Measurements from ENCODE around the gene PLAC8L1.

PLAC8L1 gene

DNA sequence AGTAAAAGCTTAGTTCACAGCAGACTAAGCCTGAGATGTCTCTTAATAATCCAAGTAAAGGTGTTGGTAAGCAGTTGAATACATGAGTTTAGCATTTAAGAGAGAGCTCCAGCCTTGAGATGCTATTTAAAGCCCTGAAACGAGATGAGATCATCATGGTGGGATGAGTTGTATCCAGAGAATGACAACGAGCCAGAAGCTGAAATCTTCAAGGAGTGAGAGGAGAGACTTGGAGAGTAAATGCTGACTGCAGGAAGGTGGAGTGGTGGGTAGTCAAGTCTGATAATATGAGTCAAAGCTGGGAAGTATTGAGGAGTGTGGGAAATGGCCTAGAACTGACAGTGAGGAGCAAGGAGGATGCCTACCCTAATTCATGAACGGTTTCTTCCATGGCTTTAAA, 53.7 kb downstream of the PLAC8L1 start:
- WGBS, 2 donors (ENCODE audit: extremely low coverage in 2 of 2, insufficient read length in 2 of 2, insufficient replicate concordance in 1 of 2): no CpG with 5 or more reads among the region's 3 CpGs
- no peak overlapping the region for H3K9ac ChIP-seq (ENCODE audit: low read depth, low read length, poor library complexity)

DNA sequence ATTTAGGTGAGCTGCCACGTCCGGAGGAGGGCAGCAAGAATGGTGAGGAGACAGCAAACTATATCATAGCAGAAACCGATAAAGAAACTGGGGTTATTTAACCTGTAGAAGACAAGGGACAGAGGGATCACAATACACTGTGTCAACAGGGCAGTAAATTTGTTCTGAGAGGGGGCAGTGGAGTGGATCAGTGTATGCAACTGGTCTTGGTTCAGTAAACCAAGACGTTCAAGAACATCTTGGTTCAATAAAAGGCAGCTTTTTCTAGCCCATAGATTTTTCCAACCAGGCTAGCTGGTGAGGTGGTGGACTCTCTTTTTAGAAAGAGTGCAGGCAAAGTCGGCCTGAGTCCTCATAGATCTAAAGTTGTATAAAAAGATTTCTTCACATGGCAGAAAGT, 55.3 kb downstream of the PLAC8L1 start:
- peaks cover 0 to 6% (median 0%) of the 10 kb centered on the region in 3 experiments for H3K27me3 ChIP-seq (ENCODE audit: control insufficient read depth in 3 of 3, insufficient read depth in 3 of 3, low read depth in 1 of 3, low read length in 3 of 3)
- H3K79me1 ChIP-seq (ENCODE audit: low read depth, low read length): no peaks in the 10 kb centered on the region
- H3K18ac ChIP-seq (ENCODE audit: low read length): no peak overlapping the region
- WGBS, 2 donors (ENCODE audit: extremely low coverage in 2 of 2, insufficient read length in 2 of 2, insufficient replicate concordance in 1 of 2): no CpG with 5 or more reads among the region's 5 CpGs
- no peak overlapping the region for H3K4ac ChIP-seq (ENCODE audit: low read length)
- H3K36me3 ChIP-seq (replicated peaks in 1 of 2; ENCODE audit: control insufficient read depth in 2 of 2, insufficient read depth in 2 of 2, low read length in 2 of 2): no peaks in the 10 kb centered on the region
- no peak overlapping the region for H3K9ac ChIP-seq (ENCODE audit: low read depth, low read length, poor library complexity)
- H2BK120ac ChIP-seq (ENCODE audit: low read depth, low read length): no peak overlapping the region
- H2AK5ac ChIP-seq (ENCODE audit: low read depth, low read length): no peak overlapping the region
- H3K4me3 ChIP-seq (ENCODE audit: low read length in 2 of 2): no peak overlapping the region
- H4K91ac ChIP-seq (ENCODE audit: low read depth, low read length, poor library complexity): no peak overlapping the region
- H2AFZ ChIP-seq (ENCODE audit: low read length): peak overlapping the region; percentile 51
- no peaks in the 10 kb centered on the region for H3K4me1 ChIP-seq (ENCODE audit: control insufficient read depth in 2 of 2, insufficient read depth in 1 of 2, low read depth in 1 of 2, low read length in 2 of 2)
- no peak overlapping the region for H4K8ac ChIP-seq (ENCODE audit: low read depth, low read length)
- no peak overlapping the region for H3K4me2 ChIP-seq (ENCODE audit: insufficient read depth, low read length, poor library complexity, severe bottlenecking)
- H2BK5ac ChIP-seq (ENCODE audit: low read length): no peak overlapping the region
- H2BK15ac ChIP-seq (ENCODE audit: low read length): peak overlapping the region; percentile 3
- DNase-seq (ENCODE audit: low spot score): no peak
- H2BK12ac ChIP-seq (ENCODE audit: low read length): no peak overlapping the region
- no peak overlapping the region for H3K14ac ChIP-seq (ENCODE audit: low read length)
- no peak overlapping the region for H3K27ac ChIP-seq (replicated peaks; ENCODE audit: low read length)
- no peaks in the 10 kb centered on the region for H3K9me3 ChIP-seq (replicated peaks in 1 of 2; ENCODE audit: control insufficient read depth in 2 of 2, insufficient read depth in 1 of 2, low read depth in 1 of 2, low read length in 2 of 2)
- H3K23ac ChIP-seq (ENCODE audit: low read depth, low read length, poor library complexity): no peak overlapping the region

More for the DNA sequence above, 53.7 kb downstream of the PLAC8L1 start:
- Histone ChIP-seq H2BK12ac (ENCODE audit: low read length) (no peak overlapping the region), H3K18ac (ENCODE audit: low read length) (no peak overlapping the region), H3K4me2 (ENCODE audit: insufficient read depth, low read length, poor library complexity, severe bottlenecking) (no peak overlapping the region), H2BK15ac (ENCODE audit: low read length) (no peak overlapping the region), H2AFZ (ENCODE audit: low read length) (no peak overlapping the region), H3K27ac (replicated peaks; ENCODE audit: low read length) (no peak overlapping the region), H3K4me3 (ENCODE audit: low read length in 2 of 2) (no peak overlapping the region), H3K27me3 (ENCODE audit: control insufficient read depth in 3 of 3, insufficient read depth in 3 of 3, low read depth in 1 of 3, low read length in 3 of 3) (peaks cover 0 to 9% (median 0%) of the 10 kb centered on the region in 3 experiments), H3K4me1 (ENCODE audit: control insufficient read depth in 2 of 2, insufficient read depth in 1 of 2, low read depth in 1 of 2, low read length in 2 of 2) (no peaks in the 10 kb centered on the region), H4K8ac (ENCODE audit: low read depth, low read length) (no peak overlapping the region), H3K9me3 (replicated peaks in 1 of 2; ENCODE audit: control insufficient read depth in 2 of 2, insufficient read depth in 1 of 2, low read depth in 1 of 2, low read length in 2 of 2) (no peaks in the 10 kb centered on the region), H2AK5ac (ENCODE audit: low read depth, low read length) (no peak overlapping the region), H3K4ac (ENCODE audit: low read length) (no peak overlapping the region), H2BK120ac (ENCODE audit: low read depth, low read length) (no peak overlapping the region), H3K36me3 (replicated peaks in 1 of 2; ENCODE audit: control insufficient read depth in 2 of 2, insufficient read depth in 2 of 2, low read length in 2 of 2) (no peaks in the 10 kb centered on the region), H3K23ac (ENCODE audit: low read depth, low read length, poor library complexity) (no peak overlapping the region), H3K14ac (ENCODE audit: low read length) (no peak overlapping the region), H3K79me1 (ENCODE audit: low read depth, low read length) (no peaks in the 10 kb centered on the region), H2BK5ac (ENCODE audit: low read length) (no peak overlapping the region), H4K91ac (ENCODE audit: low read depth, low read length, poor library complexity) (no peak overlapping the region)
- DNase-seq (ENCODE audit: low spot score): no peak

DNA sequence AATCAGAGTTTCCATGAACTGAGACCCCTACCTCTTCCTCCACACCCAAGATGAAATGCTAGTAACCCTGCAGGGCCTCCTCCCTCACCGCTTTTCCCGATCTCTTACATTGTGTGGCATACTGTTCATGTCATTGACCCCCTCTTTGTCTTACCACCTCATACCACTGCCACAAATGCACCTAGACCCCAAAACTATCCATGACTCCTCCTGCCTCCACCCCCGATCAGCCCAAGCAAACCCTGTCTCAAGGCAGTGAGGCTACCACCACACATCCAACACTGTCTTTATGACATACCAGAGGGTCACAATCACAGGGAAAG, 55.7 kb downstream of the PLAC8L1 start:
- Histone ChIP-seq H2BK5ac (ENCODE audit: low read length) (no peak overlapping the region), H3K9ac (ENCODE audit: low read depth, low read length, poor library complexity) (no peak overlapping the region), H3K27me3 (ENCODE audit: control insufficient read depth in 3 of 3, insufficient read depth in 3 of 3, low read depth in 1 of 3, low read length in 3 of 3) (peaks cover 0 to 6% (median 0%) of the 10 kb centered on the region in 3 experiments), H3K23ac (ENCODE audit: low read depth, low read length, poor library complexity) (no peak overlapping the region), H4K91ac (ENCODE audit: low read depth, low read length, poor library complexity) (no peak overlapping the region), H3K9me3 (replicated peaks in 1 of 2; ENCODE audit: control insufficient read depth in 2 of 2, insufficient read depth in 1 of 2, low read depth in 1 of 2, low read length in 2 of 2) (no peaks in the 10 kb centered on the region), H3K79me1 (ENCODE audit: low read depth, low read length) (no peaks in the 10 kb centered on the region), H3K27ac (replicated peaks; ENCODE audit: low read length) (no peak overlapping the region), H3K4me1 (ENCODE audit: control insufficient read depth in 2 of 2, insufficient read depth in 1 of 2, low read depth in 1 of 2, low read length in 2 of 2) (no peaks in the 10 kb centered on the region), H2AFZ (ENCODE audit: low read length) (peak overlapping the region; percentile 51), H2BK15ac (ENCODE audit: low read length) (peak overlapping the region; percentile 3), H2BK12ac (ENCODE audit: low read length) (no peak overlapping the region), H3K4me2 (ENCODE audit: insufficient read depth, low read length, poor library complexity, severe bottlenecking) (no peak overlapping the region), H2BK120ac (ENCODE audit: low read depth, low read length) (no peak overlapping the region), H3K36me3 (replicated peaks in 1 of 2; ENCODE audit: control insufficient read depth in 2 of 2, insufficient read depth in 2 of 2, low read length in 2 of 2) (no peaks in the 10 kb centered on the region), H3K4ac (ENCODE audit: low read length) (no peak overlapping the region), H3K18ac (ENCODE audit: low read length) (no peak overlapping the region), H4K8ac (ENCODE audit: low read depth, low read length) (no peak overlapping the region), H3K14ac (ENCODE audit: low read length) (no peak overlapping the region), H3K4me3 (ENCODE audit: low read length in 2 of 2) (no peak overlapping the region), H2AK5ac (ENCODE audit: low read depth, low read length) (no peak overlapping the region)
- no peak for DNase-seq (ENCODE audit: low spot score)
- no CpG with 5 or more reads among the region's 3 CpGs for WGBS, 2 donors (ENCODE audit: extremely low coverage in 2 of 2, insufficient read length in 2 of 2, insufficient replicate concordance in 1 of 2)

DNA sequence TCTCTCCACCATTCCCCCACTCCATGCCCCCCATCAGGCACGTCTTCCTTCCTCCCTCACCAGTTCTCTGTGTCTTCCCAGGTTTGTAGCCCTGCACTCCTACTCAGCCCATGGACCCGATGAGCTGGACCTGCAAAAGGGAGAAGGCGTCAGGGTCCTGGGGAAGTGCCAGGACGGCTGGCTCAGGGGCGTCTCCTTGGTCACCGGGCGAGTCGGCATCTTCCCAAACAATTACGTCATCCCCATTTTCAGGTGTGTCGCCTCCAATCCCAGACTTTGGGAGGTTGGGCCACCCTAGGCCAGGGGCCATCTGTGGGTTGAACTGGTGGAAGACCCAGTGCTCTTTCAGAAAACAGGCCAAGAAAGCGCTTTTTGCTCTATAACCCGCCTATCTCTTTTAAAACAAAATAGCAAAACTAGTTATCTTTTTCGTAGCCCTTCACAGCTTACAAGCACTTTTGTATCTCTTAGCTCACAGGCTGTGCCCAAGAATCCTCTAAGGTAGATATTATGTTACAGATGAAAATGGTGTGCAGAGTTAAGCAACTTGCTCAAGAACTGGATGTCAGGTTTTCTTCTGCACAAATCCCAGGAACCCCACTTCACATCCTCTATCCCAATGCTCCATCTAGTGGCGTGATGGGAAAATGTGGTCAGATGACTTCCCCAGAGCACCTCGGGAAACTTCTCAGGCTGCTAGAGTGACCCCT, 56.2 kb downstream of the PLAC8L1 start:
- Histone ChIP-seq H2AK5ac (ENCODE audit: low read depth, low read length) (no peak overlapping the region), H2BK120ac (ENCODE audit: low read depth, low read length) (no peak overlapping the region), H3K18ac (ENCODE audit: low read length) (peak overlapping the region; percentile 32), H3K27me3 (ENCODE audit: control insufficient read depth in 3 of 3, insufficient read depth in 3 of 3, low read depth in 1 of 3, low read length in 3 of 3) (peaks cover 0 to 6% (median 0%) of the 10 kb centered on the region in 3 experiments), H3K36me3 (replicated peaks in 1 of 2; ENCODE audit: control insufficient read depth in 2 of 2, insufficient read depth in 2 of 2, low read length in 2 of 2) (no peaks in the 10 kb centered on the region), H3K4me3 (ENCODE audit: low read length in 2 of 2) (no peak overlapping the region), H3K4me2 (ENCODE audit: insufficient read depth, low read length, poor library complexity, severe bottlenecking) (no peak overlapping the region), H3K9me3 (replicated peaks in 1 of 2; ENCODE audit: control insufficient read depth in 2 of 2, insufficient read depth in 1 of 2, low read depth in 1 of 2, low read length in 2 of 2) (no peaks in the 10 kb centered on the region), H3K27ac (replicated peaks; ENCODE audit: low read length) (no peak overlapping the region), H3K23ac (ENCODE audit: low read depth, low read length, poor library complexity) (peak overlapping the region; percentile 7), H4K8ac (ENCODE audit: low read depth, low read length) (no peak overlapping the region), H3K79me1 (ENCODE audit: low read depth, low read length) (no peaks in the 10 kb centered on the region), H2BK15ac (ENCODE audit: low read length) (no peak overlapping the region), H3K4me1 (ENCODE audit: control insufficient read depth in 2 of 2, insufficient read depth in 1 of 2, low read depth in 1 of 2, low read length in 2 of 2) (no peaks in the 10 kb centered on the region), H2AFZ (ENCODE audit: low read length) (peak overlapping the region; percentile 51), H2BK5ac (ENCODE audit: low read length) (no peak overlapping the region), H2BK12ac (ENCODE audit: low read length) (no peak overlapping the region), H3K9ac (ENCODE audit: low read depth, low read length, poor library complexity) (no peak overlapping the region), H3K14ac (ENCODE audit: low read length) (no peak overlapping the region), H3K4ac (ENCODE audit: low read length) (no peak overlapping the region), H4K91ac (ENCODE audit: low read depth, low read length, poor library complexity) (no peak overlapping the region)
- WGBS, 2 donors (ENCODE audit: extremely low coverage in 2 of 2, insufficient read length in 2 of 2, insufficient replicate concordance in 1 of 2): no CpG with 5 or more reads among the region's 15 CpGs
- peak; percentile 65 for DNase-seq (ENCODE audit: low spot score)

All from neuronal stem cell (in vitro differentiated cells).